Left hindlimb (tissue), 1 donor: ENCODE data around the gene SCT.

Experiments
- DNase-seq: peaks from one replicate; pipeline ENCODE4 v3.0.0-alpha.2; 2018

Gene SCT

DNA sequence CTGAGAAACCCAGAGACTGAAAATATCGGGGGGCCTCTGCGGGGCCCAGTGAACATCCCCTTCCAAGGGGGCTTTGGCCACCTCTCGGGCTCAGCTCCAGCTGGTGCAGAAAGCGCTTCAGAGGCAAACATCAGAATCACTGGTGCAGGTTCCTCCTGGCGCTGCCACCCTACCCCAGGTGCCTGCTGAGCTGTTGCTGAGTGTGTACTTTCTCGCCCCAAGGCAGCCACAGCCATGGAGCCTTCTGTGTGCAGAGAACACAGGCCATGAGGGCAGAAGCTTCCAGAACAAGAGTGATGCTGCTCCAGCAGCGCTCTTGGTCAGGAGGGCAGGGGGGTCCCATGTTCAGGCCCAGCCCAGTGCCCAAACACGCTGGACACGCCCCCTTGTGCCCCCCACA is 16.4 kb upstream of the SCT start:
- DNase-seq = no peak

DNA sequence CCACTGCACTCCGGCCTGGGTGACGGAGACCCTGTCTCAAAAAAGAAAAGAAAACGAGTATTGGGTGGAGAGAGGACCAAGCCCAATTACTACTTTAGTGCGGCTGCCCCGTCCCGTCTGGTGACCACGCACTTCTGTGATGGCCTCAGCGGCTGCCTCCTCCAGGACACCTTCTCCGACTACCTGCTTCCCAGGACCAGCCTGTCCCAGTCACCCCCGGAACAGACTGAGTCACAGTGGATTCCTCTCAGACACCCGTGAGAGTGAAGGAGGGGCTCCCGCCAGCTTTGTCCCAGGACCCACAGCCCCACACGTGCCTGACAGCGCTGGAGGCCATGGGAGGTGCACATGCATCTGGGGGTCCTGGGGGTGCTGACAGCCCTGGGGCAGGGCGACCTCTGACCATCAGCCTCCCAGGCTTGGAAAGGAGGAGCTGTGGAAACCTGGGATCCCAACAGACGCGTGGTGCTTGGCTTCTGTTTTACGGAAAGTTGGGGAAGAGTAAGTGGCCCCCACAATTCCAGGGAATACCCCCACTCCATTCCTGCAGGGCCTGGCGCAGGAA is 14.9 kb upstream of the SCT start:
- no peak for DNase-seq

DNA sequence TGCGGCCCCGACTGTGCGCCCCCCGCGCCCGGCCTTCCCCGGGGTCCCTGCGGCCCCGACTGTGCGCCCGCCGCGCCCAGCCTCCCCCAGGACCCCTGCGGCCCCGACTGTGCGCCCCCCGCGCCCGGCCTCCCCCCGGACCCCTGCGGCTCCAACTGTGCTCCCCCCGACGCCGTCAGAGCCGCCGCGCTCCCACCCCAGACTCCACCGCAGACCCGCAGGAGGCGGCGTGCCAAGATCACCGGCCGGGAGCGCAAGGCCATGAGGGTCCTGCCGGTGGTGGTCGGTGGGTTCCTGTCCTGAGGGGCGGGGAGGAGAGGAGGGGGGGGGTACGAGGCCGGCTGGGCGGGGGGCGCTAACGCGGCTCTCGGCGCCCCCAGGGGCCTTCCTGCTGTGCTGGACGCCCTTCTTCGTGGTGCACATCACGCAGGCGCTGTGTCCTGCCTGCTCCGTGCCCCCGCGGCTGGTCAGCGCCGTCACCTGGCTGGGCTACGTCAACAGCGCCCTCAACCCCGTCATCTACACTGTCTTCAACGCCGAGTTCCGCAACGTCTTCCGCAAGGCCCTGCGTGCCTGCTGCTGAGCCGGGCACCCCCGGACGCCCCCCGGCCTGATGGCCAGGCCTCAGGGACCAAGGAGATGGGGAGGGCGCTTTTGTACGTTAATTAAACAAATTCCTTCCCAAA is 13.2 kb upstream of the SCT start:
- DNase-seq = no peak

DNA sequence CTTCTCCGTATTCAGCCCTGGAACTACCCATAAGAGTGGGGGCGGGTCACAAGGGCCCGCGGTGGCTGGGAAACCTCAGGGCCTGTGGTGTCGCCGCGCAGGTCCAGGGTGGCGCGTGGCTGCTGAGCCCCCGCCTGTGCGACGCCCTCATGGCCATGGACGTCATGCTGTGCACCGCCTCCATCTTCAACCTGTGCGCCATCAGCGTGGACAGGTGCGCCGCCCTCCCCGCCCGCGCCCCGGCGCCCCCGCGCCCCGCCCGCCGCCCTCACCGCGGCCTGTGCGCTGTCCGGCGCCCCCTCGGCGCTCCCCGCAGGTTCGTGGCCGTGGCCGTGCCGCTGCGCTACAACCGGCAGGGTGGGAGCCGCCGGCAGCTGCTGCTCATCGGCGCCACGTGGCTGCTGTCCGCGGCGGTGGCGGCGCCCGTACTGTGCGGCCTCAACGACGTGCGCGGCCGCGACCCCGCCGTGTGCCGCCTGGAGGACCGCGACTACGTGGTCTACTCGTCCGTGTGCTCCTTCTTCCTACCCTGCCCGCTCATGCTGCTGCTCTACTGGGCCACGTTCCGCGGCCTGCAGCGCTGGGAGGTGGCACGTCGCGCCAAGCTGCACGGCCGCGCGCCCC is 12.5 kb upstream of the SCT start:
- DNase-seq = no peak

DNA sequence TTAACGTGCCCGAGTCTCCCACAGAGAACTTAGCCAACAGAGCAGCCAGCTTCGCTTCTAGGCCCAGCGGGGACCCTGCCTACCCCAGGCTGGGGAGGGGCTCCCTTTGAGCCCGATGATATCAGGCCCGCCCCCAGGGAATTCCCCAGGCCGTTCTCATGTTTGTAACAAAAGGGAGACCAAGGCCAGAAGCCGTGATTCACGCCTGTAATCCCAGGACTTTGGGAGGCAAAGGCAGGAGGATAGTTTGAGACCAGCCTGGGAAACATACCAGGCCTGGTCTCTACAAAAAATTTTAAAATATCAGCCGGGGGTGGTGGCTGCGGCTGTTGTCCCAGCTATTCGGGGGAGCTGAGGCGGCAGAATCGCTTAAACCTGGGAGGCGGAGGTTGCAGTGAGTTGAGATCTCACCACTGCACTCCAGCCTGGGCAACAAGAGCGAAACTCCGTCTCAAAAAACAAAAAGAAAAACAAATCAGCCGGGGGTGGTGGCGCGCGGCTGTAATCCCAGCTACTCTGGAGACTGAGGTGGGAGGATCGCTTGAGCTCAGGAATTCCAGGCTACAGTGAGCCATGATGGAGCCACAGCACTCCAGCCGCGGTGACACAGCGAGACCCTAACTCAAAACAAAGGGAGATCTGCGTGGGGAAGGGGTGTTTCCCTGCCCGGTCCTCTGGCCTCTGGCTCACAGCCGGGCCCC is 11.8 kb upstream of the SCT start:
- DNase-seq = no peak

DNA sequence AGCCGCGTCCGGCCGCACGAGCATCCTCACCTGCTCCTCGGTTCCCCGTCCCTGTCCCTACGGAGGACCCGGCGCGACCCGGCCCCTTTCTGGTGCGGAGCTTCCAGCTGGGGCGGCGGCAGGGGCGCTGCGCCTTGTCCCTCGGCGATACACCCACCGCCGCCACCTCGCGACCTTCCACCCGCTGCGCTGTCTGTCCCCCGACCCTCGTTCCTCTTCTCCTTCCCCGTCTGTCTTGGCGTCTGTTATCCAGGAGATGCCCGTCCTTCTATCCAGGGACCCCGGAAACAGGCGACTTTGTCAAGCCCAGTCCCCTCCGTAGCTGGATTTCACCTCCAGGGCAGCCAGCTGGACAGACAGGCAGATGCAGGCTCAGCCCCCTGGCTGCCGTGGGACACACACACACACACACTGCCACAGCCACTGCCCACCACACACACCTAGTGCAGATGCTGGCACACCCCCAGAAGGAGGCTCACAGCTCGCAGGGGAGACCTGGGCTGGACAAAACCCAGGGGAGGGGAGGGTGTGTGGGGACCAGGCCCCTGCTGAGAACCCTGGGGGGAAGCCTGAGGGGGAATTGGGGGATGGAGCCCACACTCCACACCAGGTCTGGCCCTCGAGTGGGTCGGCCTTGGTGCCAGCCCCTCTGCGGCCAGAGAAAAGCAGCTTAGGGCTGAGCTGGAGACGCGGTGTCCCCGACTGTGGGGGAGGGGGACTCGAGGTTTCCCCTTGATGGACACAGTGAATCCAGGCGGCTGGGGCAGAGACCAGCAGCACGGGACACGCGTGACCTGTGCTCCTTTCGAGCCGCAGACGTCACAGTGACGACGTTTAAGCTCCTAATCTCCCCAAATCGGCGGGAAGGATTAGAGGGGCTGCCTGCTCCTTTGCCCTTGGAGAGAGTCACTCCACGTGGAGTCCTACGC is 10.9 kb upstream of the SCT start:
- no peak for DNase-seq

DNA sequence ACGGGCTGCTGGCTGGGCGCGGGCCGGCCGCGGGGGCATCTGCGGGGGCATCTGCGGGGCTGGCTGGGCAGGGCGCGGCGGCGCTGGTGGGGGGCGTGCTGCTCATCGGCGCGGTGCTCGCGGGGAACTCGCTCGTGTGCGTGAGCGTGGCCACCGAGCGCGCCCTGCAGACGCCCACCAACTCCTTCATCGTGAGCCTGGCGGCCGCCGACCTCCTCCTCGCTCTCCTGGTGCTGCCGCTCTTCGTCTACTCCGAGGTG is 10.3 kb upstream of the SCT start:
- DNase-seq = no peak

DNA sequence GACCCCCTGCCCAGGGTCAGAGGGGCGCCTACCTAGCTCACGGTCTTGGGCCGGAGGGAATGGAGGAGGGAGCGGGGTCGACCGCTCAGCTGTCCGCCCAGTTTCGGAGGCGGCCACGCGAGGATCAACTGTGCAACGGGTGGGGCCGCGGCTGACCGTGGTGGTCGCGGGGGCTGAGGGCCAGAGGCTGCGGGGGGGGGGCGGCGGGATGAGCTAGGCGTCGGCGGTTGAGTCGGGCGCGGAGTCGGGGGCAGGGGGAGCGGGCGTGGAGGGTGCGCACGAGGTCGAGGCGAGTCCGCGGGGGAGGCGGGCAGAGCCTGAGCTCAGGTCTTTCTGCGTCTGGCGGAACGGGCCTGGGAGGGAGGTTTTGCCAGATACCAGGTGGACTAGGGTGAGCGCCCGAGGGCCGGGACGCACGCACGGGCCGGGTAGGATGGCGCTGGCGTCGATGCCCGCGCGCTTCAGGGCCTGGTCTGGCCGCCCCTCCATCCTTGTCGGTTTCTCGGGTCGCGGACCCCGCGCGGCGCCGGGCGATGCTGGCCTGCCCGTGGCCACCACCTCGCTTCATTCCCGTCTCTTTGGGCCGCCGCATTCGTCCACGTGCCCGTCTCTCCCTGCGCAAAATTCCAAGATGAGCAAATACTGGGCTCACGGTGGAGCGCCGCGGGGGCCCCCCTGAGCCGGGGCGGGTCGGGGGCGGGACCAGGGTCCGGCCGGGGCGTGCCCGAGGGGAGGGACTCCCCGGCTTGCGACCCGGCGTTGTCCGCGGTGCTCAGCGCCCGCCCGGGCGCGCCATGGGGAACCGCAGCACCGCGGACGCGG is 9.7 kb upstream of the SCT start, which contains the start of gene DRD4:
TSS of gene DRD4 (plus strand) at position 759 of the 822 bp plus-strand sequence. CDS start at position 795, 36 bp downstream.
- no peak for DNase-seq

DNA sequence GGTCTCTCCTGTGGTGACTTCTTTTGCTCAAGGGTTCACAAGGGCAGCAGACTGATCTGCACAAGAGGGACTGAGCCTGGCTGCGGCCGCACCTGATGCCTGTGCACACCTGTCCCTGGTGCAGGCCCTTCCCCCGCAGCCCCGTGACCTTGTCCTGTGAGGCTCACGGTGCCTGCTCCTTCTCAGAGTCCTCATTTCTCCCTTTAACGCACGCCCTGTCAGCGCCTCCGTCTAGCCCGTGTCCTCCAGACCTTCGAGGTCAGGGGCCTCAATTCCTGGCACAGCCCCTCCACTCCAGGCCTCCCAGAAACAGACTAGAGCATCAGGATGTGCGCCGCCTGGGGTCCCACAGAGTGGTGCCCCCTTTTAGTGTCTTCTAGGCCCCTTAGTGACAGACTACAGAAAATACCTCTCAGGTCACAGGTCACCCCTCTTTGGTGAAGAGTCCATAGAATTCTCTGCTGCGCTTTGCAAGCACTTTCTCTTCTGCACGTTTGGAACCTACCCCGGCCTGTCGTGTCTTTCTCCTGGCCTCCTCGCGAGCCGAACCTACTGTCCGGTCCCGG is 9.0 kb upstream of the SCT start:
- no peak for DNase-seq

DNA sequence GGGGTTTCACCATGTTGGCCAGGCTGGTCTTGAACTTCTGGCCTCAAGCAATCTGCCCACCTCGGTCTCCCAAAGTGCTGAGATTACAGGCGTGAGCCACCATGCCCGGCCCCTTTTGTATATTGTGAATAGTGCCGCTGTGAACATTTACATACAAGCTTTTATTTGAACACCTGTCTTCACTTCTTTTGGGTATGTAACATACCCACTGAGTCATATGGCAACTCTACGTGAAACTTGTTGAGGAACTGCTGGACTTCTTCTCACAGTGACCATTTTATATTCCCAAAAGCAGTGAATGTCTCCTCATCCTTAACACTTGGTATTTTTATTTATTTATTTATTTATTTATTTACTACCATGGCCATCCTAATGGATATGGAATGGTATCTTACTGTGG is 3.9 kb upstream of the SCT start:
- DNase-seq = no peak

DNA sequence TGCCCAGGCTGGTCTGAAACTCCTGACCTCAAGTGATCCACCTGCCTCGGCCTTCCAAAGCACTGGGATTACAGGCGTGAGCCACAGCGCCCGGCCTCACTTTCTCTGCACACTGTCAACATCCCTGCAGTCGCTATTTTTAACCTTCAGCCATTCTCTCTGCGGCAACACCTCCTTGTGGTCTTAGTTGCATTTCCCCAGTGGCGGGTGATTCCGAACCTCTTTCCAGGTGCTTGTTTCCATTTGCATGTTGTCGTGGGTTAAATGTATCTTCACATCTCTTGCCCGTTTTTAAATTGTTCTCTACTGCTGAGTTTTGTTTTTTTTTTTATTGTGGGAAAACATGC is 2.2 kb upstream of the SCT start:
- DNase-seq = peak; percentile 42

DNA sequence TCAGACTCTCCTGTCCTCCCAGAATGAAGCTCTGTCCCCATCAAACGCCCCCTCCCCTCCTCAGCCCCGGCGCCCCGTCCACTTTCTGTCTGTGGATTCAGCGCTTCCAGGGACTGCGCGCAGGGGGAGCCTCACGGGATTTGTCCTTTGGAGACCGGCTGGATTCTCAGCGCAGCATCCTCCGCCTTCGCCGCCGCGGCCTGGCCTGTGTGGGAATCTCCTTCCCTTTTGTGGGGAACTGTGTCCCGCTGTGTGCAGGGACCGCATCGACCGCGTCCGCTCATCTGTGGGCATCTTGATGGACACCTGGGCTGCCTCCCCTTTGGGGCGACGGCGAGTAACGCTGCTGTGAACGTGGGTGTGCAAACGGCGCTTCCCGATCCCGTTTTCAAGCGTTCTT is 1.1 kb upstream of the SCT start:
- no peak for DNase-seq

DNA sequence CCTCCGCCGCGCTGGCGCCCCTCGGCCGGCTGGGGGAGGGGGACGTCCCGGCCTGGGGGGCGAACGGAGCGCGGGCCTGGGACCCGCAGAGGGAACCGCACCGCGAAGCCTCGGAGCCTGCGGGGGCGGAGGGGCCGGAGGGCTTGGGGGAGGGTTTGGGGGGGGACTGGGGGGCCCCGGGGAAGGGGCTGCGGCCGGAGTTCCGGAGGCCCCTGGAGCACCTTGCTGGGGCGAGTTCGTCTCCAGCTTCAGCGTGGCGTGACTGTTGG is 261 bp upstream of the SCT start:
- DNase-seq = no peak

DNA sequence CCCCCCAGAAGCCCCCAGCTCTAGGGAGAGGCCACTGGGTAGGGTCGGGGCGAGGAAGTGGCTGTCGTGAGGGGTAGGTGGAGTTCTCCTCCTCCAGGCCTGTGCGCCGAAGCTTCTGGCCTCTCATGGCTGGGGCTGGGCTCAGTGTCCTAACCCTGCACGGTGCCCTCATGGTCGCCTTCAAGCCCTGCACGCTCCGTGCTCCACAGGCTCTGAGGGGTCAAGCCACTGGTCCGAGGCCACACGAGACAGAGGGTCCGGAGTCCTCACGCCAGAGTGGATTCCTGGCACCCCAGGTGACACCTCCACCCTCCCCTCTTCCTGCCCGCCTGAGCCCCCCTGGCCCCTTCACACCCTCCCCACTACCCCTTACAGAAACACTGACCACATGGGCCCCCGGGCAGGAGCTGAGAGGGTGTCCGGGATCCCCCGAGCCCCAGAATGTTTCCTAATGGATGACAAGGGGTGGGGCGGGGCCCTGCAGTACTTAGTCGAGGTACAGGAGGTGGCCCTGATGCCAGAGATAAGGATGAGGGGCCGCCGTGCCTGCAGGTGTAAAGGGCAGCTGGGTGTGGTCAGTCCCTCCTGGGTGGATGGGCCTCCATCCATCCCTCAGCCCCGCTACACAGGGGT is 1.2 kb downstream of the SCT start:
- peak; percentile 29 for DNase-seq

DNA sequence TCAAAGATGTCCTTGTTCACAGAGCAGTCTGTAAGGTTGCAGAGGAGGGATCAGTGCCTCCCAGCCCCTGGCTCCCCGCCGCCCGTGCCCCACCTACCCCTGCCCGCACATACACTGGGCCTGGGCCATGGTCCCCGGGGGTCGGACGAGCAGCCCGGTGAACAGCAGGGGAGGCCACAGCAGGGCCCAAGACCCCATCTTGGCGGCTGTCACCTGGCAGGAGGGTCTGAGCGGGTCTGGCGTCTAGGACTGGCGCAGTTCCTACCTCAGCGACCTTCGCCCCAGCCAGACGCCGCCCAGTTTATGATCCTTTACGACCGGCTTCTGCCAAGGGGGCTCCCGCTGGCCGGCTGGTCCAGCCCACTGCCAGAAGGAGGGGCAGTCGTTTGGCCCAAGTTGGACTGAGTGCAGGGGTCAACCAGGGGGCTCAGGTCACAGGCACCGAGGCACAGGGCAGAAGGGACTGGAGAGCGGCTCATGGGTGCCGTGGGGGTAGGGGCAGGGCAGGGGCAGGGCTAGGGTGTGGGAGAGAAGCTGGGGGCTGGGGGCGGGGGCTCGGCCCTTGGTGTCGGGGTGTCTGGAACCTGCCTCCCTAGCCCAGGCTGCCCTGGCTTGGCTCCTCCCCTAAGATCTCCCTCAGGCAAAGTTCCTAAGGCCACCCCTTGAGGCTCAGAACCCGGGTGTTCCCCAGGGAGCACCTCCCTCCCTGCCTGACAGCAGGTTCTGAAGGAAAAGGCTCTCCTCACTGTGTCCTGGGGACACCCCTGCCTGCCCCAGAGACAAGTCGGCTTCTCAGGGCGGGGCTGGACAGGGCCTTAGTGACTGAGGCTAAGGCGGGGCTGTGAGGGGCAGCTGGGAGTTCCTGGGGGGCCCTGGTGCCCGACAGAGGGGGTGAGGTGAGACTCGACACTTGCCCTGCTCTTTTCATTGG is 2.0 kb downstream of the SCT start, which contains the start of gene CDHR5:
TSS of gene CDHR5 (minus strand) at position 251 of the 931 bp plus-strand sequence. CDS start at position 198, 53 bp downstream.
- DNase-seq = no peak

DNA sequence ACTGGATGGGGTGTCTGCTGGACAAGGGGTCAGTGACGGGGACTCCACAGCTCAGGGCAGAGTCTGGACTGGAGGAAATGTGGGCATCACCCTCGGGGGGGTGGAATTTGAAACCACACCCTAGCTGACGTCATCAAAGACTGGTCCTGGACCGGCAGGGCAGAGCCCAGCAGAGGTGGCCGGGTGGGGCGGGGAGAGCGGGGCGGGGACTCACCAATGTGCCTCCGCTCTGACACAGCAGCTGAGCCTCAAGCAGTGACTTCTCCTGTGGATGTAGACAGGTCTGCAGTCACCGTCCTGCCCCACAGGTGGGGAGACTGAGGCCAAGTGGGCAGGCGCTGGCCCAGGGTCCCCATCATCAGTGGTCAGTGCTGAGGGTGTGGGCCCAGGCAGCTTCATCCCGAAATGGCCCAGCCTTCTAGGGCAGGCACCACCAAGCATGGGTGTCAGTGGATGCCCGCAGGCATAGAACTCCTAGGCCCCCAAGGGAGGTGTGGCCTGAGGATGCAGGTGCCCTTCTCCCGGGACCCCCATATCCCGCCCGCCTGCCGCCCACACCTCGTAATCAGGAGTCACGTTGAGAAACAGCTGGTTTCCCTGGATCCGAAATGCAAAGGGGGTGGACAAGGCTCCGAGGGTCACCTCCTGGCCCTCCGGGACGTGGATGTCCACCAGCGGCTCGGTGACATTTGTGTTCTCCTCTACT is 2.8 kb downstream of the SCT start:
- DNase-seq = peak; percentile 40

DNA sequence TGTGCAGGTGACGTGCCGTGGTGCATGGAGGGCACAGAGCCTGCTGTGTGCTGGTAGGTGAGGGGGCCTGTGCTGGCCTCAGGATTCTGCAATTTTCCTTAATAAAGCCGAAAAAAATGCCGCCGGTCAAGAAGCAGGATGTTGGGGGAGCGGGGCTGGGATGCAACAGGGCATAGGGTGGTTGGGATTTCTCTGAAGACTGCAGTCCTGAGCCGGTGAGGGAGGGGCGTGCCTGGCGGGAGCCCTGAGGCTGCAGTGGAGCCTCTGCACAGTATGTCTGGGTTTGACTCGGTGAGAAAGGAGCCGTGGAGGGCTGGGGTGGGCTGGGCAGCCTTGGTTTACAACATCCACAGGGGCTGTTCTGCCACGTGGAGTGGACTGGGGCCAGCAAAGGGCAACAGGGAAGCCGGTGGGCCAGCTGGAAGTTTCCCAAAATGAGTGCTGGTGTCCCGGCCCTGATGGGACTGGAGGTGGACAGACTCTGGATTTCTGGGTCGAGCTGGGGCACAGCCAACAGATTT is 3.6 kb downstream of the SCT start:
- peak; percentile 32 for DNase-seq

DNA sequence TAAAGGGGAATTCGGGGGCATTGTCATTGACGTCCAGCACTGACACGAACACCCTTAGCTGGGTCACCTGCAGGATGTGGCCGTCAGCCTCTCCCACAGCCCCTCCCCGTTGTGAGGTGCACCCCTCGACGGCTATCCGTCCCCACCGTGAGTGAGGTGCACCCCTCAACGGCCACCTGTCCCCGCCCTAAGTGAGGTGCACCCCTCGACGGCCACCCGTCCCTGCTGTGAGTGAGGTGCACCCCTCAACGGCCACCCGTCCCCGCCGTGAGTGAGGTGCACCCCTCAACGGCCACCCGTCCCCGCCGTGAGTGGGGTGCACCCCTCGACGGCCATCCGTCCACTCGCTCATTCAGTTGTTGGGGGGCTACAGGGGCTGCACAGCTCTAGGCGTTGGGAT is 5.1 kb downstream of the SCT start:
- peak; percentile 33 for DNase-seq
